ENCODE results near the gene LPIN1.

- TF ChIP-seq POLR2A (IDR thresholded peaks at IDR 0.05; ENCODE audit: low read length), result no peak
- no peak for TF ChIP-seq GATA1 (IDR thresholded peaks at IDR 0.05; ENCODE audit: low read depth, low read length)
Observed at GRCh38 chr2:11720752-11721151, 25.7 kb upstream of the LPIN1 start.
